Transverse colon (tissue), 4 donors: ENCODE results near the gene AGO4. TPM values are rescaled to one million over a fixed set of nuclear protein-coding genes. Genes with fewer than 3 reads are reported as not detected.

Experiments
- DNase-seq: peaks from one replicate; pipeline ENCODE4 v3.0.0-alpha.2; 2019
- H3K27ac ChIP-seq, 4 donors: fragments of 200-600 bp; sonication (generic); 2 replicates each; pipeline ENCODE4 v1.5.1; 2016 to 2018; ENCODE audit warnings: inconsistent platforms in 4 of 4
- H3K27me3 ChIP-seq: fragments of 200-600 bp; sonication (generic); 2 replicates; pipeline ENCODE4 v1.5.1; 2017; ENCODE audit warnings: inconsistent platforms
- H3K36me3 ChIP-seq, 4 donors: fragments of 200-600 bp; sonication (generic); 2 replicates each; pipeline ENCODE4 v1.5.1; 2017 to 2019; ENCODE audit warnings: inconsistent platforms in 4 of 4
- H3K4me1 ChIP-seq, 4 donors: fragments of 200-600 bp; sonication (generic); 2 replicates each; pipeline ENCODE4 v1.5.1; 2017 to 2020; ENCODE audit warnings: inconsistent platforms in 4 of 4
- H3K4me3 ChIP-seq, 4 donors: fragments of 200-600 bp; sonication (generic); 1 replicate in 1 of 4; 2 replicates in 3 of 4; pipeline versions ENCODE4 v1.5.1 to v1.6.1; 2017 to 2019; ENCODE audit warnings: inconsistent platforms in 4 of 4
- H3K9me3 ChIP-seq, 2 donors: fragments of 200-600 bp; sonication (generic); 2 replicates each; pipeline ENCODE4 v1.5.1; 2017 to 2019; ENCODE audit warnings: inconsistent platforms in 2 of 2
- EP300 ChIP-seq: sonication (generic); formaldehyde crosslinking; IDR thresholded peaks from one replicate; pipeline ENCODE4 v1.6.1; 2017; ENCODE audit warnings: antibody characterized with exemption, low read depth
- POLR2A ChIP-seq: fragments of 450-650 bp; IDR thresholded peaks from one replicate; pipeline ENCODE4 v1.6.1; 2016; ENCODE audit warnings: antibody characterized with exemption, mild to moderate bottlenecking, moderate library complexity
- POLR2AphosphoS5 ChIP-seq, 3 donors: sonication (generic); formaldehyde crosslinking; IDR thresholded peaks; one replicate each; pipeline ENCODE4 v1.6.1; 2016; ENCODE audit warnings: antibody characterized with exemption in 3 of 3
- WGBS, 2 donors: methylation state at CpG; one replicate each; pipeline ENCODE4 v1.1.5; 2018; ENCODE audit warnings: low coverage in 1 of 2; 5-methylcytosine and 5-hydroxymethylcytosine counted together
- in situ Hi-C, 4 donors: fragments of 200-750 bp; cut with MboI; loops; one replicate each; pipeline versions ENCODE4 v1.15.0 to v1.15.1; 2017; ENCODE audit warnings: low sequenced_read_pairs in 3 of 4, low pct_ligation_motif_present in 1 of 4, low pct_unique_long_range_greater_than_20kb in 1 of 4
- intact Hi-C: fragments of 100-400 bp; cut with DNase I; formaldehyde crosslinking; loops from one replicate; pipeline ENCODE4 v1.15.1; 2023; ENCODE audit warnings: low total_unique reads
- total RNA-seq, 4 donors: library from RNA; depleted of rRNA; stranded (reverse); fragments of >200 nt; gene quantifications; one replicate each; pipeline ENCODE4 v1.1.0, GENCODE V29; 2016
- TF ChIP-seq, protein P1 (sequence below), 5 experiments: fragments of 200-600 bp in 3 of 5; fragments of 450-650 bp in 2 of 5; sonication (generic) in 3 of 5; IDR thresholded peaks; 1 replicate in 2 of 5; 2 replicates in 3 of 5; pipeline ENCODE4 v1.5.1; 2016 to 2017; ENCODE audit warnings: antibody characterized with exemption in 5 of 5, inconsistent platforms in 3 of 5, mild to moderate bottlenecking in 2 of 5, moderate library complexity in 1 of 5

AGO4 gene
- total RNA-seq, 4 donors from 2014 or later = 6.4 to 21.3 (median 16.8) TPM

DNA sequence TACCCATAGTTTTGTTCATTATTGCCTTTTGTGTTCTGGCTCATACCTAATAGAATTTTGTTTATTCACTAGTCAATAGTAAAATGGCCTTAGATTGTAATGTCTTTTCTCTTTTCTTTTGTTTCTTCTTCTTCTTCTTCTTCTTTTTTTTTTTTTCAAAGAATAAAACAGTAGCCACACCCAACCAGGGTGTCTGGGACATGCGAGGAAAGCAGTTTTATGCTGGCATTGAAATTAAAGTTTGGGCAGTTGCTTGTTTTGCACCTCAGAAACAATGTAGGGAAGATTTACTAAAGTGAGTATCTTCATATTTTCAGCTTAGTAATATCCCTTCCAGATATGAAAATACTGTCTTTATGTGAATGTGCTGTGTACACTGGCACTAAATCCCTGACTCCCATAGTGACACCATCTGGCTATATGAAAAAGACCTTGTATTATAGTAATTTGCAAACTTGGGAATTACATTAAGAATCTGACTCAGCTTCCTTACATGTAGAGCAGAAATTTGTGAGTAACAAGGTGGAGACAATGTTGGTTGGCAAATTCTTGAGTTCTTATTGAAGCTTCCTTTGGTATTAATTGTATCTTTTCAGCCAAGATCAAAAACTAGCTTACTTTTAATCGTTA is 24.6 kb downstream of the AGO4 start:
- H3K9me3 ChIP-seq = no peaks in the 10 kb centered on the region
- no peak for DNase-seq
- in situ Hi-C loops = no loop called here
- H3K4me1 ChIP-seq = no peaks in the 10 kb centered on the region
- intact Hi-C loops = no loop called here
- no peak for TF ChIP-seq EP300
- TF ChIP-seq POLR2AphosphoS5 (IDR thresholded peaks at IDR 0.05) = no peak
- no peak for TF ChIP-seq POLR2A
- TF ChIP-seq, protein P1, sequence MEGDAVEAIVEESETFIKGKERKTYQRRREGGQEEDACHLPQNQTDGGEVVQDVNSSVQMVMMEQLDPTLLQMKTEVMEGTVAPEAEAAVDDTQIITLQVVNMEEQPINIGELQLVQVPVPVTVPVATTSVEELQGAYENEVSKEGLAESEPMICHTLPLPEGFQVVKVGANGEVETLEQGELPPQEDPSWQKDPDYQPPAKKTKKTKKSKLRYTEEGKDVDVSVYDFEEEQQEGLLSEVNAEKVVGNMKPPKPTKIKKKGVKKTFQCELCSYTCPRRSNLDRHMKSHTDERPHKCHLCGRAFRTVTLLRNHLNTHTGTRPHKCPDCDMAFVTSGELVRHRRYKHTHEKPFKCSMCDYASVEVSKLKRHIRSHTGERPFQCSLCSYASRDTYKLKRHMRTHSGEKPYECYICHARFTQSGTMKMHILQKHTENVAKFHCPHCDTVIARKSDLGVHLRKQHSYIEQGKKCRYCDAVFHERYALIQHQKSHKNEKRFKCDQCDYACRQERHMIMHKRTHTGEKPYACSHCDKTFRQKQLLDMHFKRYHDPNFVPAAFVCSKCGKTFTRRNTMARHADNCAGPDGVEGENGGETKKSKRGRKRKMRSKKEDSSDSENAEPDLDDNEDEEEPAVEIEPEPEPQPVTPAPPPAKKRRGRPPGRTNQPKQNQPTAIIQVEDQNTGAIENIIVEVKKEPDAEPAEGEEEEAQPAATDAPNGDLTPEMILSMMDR (IDR thresholded peaks at IDR 0.05) = no peak
- H3K27me3 ChIP-seq = no peaks in the 10 kb centered on the region
- no peak overlapping the region for H3K4me3 ChIP-seq
- H3K27ac ChIP-seq = no peak overlapping the region
- 95% methylated on average over 2 of the region's 2 CpGs for WGBS, 2 donors
- peaks cover 0 to 70% (median 27%) of the 10 kb centered on the region in 4 donors for H3K36me3 ChIP-seq

DNA sequence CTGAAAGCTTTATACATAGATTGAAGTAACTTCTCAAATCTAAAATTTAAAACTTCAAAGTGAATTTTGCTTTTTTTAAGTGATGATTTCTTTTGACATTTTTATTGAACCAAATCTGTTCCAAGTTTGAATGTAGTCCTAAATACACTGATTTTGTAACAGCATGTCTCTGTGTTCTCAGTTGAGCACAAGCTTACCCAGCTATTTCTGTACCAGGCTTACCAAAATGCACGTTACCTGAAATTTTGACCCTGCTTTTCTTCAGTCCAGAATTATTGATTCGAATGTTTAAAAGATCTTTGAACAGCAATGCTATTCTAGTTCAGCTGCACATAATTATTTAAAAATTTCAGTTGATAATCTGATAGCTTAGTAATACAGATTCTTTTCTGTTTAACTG is 25.6 kb downstream of the AGO4 start:
- Histone ChIP-seq H3K4me1 (no peaks in the 10 kb centered on the region), H3K9me3 (no peaks in the 10 kb centered on the region), H3K36me3 (peaks cover 0 to 68% (median 27%) of the 10 kb centered on the region in 4 donors), H3K27ac (no peak overlapping the region), H3K27me3 (no peaks in the 10 kb centered on the region), H3K4me3 (no peak overlapping the region)
- WGBS, 2 donors = 93 to 96% methylated on average over 2 of the region's 2 CpGs
- no peak for DNase-seq
- intact Hi-C loops = no loop called here
- in situ Hi-C loops = no loop called here
- TF ChIP-seq POLR2AphosphoS5 (IDR thresholded peaks at IDR 0.05) (no peak), EP300 (no peak), POLR2A (no peak)

- DNase-seq = no peak
- intact Hi-C loops (no loop called here), in situ Hi-C loops (no loop called here)
- Histone ChIP-seq H3K36me3 (peaks cover 0 to 66% (median 26%) of the 10 kb centered on the region in 4 donors), H3K9me3 (no peaks in the 10 kb centered on the region), H3K4me3 (no peak overlapping the region), H3K27me3 (no peaks in the 10 kb centered on the region), H3K4me1 (no peaks in the 10 kb centered on the region), H3K27ac (no peak overlapping the region)
- no peak for TF ChIP-seq EP300
- TF ChIP-seq POLR2AphosphoS5 (IDR thresholded peaks at IDR 0.05) = no peak
- no peak for TF ChIP-seq POLR2A
- TF ChIP-seq, protein P1 (IDR thresholded peaks at IDR 0.05) = no peak
- 93 to 100% methylated on average over 1 to 2 of the region's 2 CpGs for WGBS, 2 donors
These were observed 26.4 kb downstream of the AGO4 start for GRCh38 chr1:35834218-35834617.

DNA sequence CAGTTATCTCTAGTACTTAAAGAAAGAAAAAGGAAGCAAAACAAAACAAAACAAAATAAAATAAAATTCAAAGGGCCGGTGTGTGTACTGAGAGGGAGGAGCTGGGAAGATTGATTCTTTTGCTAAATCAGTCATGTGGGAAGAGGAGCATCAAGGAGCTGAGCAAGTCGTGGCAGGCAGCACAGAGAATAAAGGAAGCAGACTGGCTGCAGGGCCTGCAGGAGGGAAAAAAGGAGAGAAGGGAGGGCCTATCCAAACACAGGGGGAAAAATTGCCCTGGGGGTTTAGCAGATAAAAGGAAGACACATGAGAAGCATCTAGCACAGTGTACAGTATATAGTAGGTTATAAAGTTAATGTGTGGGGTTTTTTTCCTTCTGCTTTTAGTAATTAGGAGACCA is 27.6 kb downstream of the AGO4 start:
- TF ChIP-seq POLR2AphosphoS5 (IDR thresholded peaks at IDR 0.05) = no peak
- TF ChIP-seq POLR2A = no peak
- TF ChIP-seq, protein P1 (IDR thresholded peaks at IDR 0.05) = no peak
- TF ChIP-seq EP300 = no peak
- intact Hi-C loops (no loop called here), in situ Hi-C loops (no loop called here)
- no peak overlapping the region for H3K27ac ChIP-seq
- 65 to 75% methylated on average over 2 of the region's 2 CpGs for WGBS, 2 donors
- H3K4me3 ChIP-seq = no peak overlapping the region
- H3K4me1 ChIP-seq = no peaks in the 10 kb centered on the region
- DNase-seq = no peak
- peaks cover 0 to 70% (median 25%) of the 10 kb centered on the region in 4 donors for H3K36me3 ChIP-seq
- H3K27me3 ChIP-seq = no peaks in the 10 kb centered on the region
- H3K9me3 ChIP-seq = no peaks in the 10 kb centered on the region

GRCh38 chr1:35836734-35837133 is 28.9 kb downstream of the AGO4 start:
- intact Hi-C loops = no loop called here
- DNase-seq = no peak
- no peak overlapping the region for H3K4me3 ChIP-seq
- H3K27ac ChIP-seq = no peak overlapping the region
- WGBS, 2 donors = 78 to 100% methylated on average over 1 of the region's 1 CpG
- TF ChIP-seq, protein P1 (IDR thresholded peaks at IDR 0.05) = no peak
- no peak for TF ChIP-seq EP300
- TF ChIP-seq POLR2A = no peak
- TF ChIP-seq POLR2AphosphoS5 (IDR thresholded peaks at IDR 0.05) = no peak
- no peaks in the 10 kb centered on the region for H3K9me3 ChIP-seq
- no peaks in the 10 kb centered on the region for H3K27me3 ChIP-seq
- H3K4me1 ChIP-seq = no peaks in the 10 kb centered on the region
- H3K36me3 ChIP-seq = peaks cover 0 to 75% (median 24%) of the 10 kb centered on the region in 4 donors
- in situ Hi-C loops = no loop called here
